DOHH2 (cell line): ENCODE results near the gene FXYD6.

Source experiments
- CTCF ChIP-seq: fragments of 200-600 bp; sonication (generic); IDR thresholded peaks from one replicate; pipeline ENCODE4 v1.5.1; 2014; ENCODE audit warnings: antibody characterized with exemption, mild to moderate bottlenecking, low read depth, low read length; ENCODE audit not compliant: poor library complexity, severe bottlenecking
- EZH2phosphoT487 ChIP-seq: fragments of 200-600 bp; sonication (generic); IDR thresholded peaks from 2 replicates; pipeline ENCODE4 v1.6.1; 2017; ENCODE audit warnings: borderline replicate concordance, mild to moderate bottlenecking, antibody characterized with exemption, low read length, moderate library complexity, mixed read lengths

- no peak for TF ChIP-seq CTCF
- no peak for TF ChIP-seq EZH2phosphoT487
Measured at GRCh38 chr11:117805045-117805444, 71.4 kb downstream of the FXYD6 start.
